GM19328 (cell line): Measurements from ENCODE around the gene VPS54.

ENCODE experiments used
- ATAC-seq: cut with Tn5 transposase; IDR thresholded peaks from one replicate; pipeline ENCODE4 v1.9.1; 2021; ENCODE audit warnings: mild to moderate bottlenecking, moderate library complexity; ENCODE audit not compliant: unreplicated experiment

VPS54 gene

DNA sequence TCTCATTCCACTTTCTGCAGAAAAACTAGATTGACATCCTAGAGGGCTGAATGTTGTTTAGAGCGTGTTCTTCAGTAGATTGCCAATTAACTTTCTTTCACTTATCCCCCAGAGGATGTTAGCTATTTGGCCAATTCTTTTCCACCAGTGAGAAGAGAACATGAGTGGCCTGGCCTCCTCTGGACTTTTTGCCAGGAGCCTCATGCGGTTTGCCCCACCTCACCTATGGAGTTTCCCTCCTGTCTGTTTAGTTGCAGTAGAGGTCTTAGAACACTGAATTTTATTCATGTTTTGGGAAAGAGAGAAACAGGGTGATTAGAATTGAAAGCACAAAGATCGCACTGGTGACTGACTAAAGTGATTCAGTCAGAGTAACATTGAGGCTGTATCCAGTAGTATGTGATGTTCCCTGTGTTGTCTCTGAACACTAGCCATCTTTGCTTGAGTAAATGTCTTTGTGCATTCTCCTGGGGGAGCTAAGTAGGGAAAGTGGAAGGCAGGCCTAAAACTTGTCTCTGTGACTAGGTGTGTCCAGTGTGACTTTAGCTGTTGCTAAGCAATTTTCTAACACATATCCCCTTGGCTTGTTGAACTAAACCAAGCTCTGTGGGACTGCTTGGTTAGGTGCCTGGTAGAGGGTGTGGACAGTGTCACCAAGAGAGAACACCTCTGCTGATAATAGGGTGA lies 143.5 kb downstream of the VPS54 start:
- no peak for ATAC-seq

DNA sequence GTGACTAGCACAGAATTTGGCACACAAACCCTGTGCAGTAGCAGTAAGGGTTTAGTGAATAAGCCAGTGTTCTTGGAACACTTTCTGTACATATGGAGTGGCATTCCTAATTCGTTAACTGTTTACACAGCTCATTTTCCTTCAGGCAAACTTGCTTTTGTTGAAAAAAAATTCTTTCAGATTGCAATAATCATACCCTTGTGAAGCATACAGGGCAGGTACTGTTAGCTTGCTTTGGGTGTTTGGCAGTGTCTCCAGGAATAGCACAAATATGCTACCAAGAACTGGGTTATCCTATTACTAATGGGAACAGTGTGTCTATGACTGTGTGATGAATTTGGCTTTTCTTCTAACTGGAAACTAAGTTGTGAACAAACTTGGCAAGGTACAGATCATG lies 144.1 kb downstream of the VPS54 start:
- ATAC-seq = no peak

DNA sequence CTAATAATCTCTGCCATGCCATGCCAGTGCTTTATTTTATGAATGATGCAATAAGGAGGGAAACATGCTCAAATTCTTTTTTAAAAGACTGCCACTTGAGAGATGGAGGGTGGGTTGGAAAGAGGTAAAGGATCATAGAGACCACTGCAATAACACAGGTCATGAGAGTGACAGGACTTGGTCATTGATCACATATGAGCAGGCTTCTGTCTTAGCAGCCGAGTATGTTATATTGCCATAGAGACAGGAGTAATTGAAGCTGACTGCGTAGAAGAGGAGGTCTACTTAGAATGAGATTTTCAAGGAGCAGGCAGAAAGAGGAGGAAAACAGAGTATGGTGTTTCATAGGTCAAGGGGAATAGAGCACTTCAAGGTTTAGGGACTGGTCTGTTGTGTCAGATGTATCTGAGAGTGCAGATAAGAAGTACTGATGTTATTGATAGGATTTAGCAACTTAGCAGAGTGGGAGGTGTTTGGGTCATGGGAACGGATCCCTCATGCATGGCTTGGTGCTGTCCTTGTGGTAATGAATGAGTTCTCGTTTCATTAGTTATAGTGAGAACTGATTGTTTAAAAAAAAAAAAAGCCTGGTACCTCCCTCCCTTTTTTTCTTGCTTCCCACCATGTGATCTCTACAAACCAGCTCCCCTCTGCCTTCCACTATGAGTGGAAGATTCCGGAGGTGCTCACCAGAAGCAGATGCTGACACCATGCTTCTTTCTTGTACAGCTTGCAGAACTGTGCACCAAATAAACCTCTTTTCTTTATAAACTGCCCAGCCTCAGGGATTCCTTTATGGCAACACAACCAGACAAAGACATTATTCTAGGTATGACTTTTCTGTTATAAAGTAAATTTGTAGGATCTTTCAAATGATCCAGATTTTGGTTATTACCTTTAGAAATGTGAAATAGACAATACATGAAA lies 144.8 kb downstream of the VPS54 start:
- no peak for ATAC-seq

DNA sequence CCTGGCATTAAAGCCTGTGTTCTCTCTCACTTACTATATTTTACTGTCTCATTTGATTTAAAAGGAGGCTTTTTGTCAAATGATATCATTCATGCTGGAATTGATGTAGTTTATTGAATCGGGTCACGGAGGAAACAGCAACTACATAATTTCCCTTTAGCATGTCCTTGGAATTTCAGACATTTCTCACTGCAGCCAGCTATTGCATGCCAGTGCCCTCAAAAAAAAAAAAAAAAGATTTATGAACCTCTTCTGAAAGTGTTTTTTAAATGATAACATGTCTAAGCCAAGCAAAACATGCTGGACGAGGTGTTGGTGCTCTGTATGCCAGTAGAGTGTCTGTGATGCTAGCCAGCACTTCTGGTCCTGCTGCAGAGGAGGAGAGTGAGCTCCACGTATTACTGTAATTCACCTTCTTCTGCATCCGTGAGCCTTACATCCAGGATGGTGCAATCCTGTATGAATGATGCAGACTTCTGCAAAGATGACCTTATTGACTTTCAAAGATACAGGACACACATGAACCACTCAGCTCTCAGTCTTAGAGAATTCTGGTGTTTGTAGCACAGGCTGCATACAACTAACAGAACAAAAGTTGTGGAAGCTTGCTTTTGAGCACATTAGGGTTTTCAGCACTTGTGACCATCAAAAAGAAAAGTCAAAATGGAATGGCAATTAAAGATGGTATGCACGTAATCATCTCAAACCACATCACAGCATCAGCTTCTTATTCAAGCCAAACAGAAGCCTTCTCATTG lies 146.5 kb downstream of the VPS54 start:
- no peak for ATAC-seq

DNA sequence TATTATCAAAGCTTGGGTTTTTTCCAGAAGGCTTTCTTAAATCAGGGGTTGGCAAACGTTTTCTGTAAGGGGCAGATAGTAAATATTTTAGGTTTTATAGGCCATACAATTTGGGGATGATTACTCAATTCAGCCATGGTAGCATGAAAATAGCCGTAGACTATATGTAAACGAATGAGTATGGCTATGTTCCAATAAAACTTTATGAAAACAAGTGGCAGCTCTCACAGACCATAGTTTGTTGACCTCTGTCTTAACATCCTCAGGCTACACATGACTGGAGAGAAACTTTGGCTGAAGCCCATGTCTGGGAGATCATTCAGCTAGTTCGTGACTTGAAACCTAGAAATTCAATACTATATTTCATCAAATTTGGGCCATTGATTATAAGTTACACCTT lies 147.4 kb downstream of the VPS54 start:
- ATAC-seq = no peak

DNA sequence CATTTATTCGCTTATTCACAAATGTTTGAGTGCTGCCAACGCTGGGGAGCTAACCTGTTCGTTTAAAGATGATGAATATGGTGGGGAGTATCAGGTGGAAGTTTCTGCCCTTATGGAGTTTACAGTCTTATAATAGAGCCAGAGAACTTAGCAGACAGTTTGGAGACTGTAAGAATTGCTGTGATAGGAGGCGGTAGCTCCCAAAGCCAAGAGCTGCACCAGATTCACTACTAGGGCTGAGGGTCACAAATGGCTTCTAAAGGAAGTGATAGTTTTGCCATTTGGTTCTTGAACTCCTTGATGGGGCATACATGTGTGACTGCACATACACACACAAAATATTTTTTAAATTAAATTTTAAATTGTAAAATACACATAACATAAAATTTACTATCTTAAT lies 148.5 kb downstream of the VPS54 start:
- no peak for ATAC-seq

DNA sequence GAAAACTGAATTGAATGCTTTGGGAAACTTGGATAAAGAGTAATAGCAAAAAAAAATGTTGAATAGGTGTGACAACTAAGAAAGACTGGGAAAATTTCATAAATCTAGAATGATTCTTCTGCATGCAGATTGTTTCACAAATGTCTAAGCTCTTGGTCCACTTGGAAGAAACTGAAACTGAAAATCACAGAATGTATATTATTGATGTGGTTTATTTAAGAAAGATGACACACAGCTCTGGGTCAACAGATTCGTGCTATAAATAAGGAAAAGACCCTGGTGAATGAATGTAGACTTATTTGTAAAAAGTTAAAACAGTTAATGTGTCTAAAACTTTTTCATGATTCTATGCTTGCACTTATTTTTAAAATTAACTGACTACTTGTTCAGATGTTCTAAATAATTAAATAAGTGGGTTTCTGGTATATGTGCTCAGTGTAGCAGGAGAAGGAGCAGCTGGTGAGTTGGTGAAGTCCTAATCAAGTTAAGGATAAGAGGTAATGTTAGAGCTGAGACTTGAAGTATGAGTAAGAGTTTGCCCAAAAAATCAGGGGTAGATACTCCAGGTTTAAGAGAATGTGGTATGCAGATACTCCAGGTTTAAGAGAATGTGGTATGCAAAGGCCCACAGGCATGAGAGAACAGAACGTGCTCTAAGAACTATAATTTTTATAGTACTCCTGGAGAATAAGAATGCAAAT lies 153.1 kb downstream of the VPS54 start:
- no peak for ATAC-seq

DNA sequence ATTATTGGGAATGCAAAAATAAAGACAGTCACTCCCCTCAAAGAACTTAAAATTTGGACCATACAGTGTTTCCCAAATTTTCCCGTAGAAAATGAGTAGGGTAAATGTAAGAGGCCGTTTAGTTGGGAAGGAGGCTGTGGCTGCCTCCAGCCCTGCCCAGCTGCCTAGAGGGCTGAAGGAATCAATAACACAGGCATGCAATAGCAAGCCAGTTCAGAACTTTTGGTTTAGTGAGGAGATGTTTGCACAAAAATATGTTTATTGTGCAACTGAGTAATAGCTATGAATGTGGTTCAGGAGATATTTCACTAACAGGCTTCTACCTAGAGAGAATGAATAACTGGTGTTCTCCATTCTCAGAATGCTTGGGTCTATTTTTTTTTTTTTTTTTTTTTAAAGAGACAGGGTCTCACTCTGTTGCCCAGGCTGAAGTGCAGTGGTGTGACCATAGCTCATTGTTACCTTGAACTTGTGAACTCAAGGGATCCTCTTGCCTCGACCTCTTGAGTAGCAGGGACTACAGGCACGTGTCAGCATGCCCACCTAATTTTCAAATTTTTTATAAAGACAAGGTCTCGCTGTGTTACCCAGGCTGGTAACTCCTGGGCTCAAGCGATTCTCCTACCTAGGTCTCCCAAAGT lies 153.9 kb downstream of the VPS54 start:
- ATAC-seq = no peak

DNA sequence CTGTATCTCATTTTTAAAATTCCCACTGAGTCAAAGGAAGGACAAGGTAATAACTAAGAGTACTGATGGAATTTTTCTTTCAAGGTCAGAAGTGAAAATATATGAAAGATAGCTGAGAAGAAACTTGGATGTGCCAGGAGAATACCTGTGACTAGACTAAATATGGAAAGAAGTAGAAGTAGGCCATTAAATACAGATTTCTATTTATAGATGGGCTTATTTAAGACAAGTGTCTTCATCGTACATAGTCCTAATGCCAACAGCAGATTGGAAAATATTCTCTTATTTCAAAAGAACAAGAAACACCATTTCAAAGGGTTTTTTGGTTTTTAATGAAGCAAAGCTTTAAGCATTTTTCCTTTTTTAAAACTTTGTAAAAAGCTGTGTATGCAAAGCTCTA lies 155.5 kb downstream of the VPS54 start:
- ATAC-seq = no peak

DNA sequence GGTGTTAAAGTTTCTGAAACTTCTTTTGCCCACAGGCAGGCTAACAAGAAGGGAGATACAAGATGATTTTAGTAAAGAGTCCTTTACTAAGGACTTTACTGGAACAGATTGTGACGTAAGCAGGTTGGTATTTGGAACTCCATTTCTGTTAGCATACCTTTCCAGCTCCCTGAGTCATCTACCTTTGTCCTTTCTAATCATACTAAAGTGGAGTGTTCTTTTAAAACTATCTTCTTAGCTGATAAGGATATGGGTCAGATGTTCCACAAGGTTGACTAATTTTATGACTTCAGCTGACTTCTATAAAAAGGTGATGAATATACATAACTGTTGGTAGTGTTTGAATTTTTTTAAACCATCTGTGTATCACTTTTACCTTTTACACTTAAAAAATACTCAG lies 156.4 kb downstream of the VPS54 start:
- no peak for ATAC-seq

DNA sequence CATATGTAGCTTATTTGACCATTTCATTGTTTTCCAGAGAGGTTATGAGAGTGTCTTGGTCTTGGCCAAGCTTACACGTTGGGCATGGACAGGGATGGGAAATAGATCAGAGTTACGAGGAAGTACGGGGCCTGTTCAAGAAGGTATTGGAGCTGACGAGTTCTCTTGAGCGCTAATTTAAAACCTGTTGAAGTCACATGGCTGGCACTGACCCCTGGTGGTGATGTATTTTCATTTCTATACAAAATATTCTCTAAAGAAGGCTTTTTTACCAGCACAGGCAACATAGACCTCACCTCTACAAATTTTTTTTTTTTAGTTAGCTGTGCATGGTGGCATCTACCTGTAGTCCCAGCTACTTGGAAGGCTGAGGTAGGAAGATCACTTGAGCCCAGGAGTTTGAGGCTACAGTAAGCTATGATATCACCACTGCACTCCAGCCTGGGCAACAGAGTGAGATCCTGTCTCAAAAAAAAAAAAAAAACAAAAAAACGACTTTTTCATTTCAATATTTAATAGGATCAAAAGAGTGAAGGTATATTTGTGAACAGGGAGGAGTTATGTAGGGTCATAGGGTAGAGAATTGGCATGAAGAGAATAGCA lies 157.9 kb downstream of the VPS54 start:
- ATAC-seq = no peak

DNA sequence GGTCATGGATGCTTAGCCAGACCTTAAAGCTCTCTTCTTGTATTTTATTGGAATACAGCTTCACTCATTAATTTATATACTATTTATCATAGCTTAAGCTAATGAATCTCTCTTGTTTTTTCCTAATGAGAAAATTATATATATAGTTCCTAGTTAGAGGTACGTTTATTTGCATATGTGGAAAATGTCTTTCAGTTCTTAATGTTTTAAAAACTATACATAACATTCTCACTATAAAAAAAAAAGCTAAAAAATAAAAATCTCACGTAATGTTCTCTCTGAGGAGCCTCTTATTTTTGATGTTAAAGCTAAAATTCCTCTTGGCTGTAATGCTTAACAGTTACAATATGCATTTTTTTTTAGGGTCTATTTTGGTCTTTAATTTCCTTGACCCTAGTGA lies 160.9 kb downstream of the VPS54 start:
- no peak for ATAC-seq

DNA sequence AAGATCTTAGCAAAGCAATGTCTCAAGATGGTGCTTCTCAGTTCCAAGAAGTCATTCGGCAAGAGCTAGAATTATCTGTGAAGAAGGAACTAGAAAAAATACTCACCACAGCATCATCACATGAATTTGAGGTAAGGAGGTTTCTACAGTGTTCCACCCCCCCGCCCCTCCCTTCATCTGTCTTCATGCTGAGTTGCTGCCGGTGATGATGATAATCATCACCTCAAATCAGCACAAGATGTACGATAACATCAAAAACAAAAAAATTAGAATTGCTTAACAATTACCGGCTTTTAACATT lies 163.0 kb downstream of the VPS54 start:
- no peak for ATAC-seq

DNA sequence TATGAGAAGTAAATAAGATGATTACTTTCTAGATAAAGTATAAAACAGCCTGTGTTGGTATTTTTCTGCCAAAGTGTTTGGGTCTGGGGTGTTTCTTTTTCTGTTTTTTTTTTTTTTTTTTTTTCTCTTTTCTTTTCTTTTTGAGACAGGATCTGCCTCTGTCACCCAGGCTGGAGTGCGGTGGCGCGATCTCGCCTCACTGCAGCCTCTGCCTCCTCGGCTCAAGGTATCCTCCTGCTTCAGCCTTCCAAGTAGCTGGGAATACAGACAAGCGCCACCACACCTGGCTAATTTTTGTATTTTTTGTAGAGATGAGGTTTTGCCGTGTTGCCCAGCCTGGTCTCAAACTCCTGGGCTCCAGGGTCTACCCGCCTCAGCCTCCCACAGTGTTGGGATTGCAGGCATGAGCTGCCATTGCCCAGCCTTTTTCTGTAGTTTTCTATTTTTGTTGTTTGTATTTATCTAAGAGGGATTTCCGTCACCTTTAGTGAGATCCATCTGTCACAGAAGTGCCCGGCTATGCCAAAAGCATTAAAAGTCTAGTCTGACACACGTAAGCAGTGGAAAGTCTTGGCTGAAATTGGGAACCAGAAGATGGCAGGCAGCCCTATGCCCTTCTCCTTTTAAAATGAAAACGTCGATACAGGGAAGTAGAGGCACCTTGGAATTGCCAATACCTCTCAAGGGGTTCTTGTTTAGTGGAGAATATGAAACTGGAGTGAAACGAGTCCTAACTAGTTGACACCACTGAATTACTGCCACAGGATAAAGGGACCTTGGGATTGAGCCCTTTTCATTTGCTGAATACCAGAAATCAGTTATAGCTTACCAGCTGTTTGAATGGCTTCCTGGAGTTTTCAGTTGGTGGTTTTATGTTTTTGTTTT lies 163.6 kb downstream of the VPS54 start:
- no peak for ATAC-seq

DNA sequence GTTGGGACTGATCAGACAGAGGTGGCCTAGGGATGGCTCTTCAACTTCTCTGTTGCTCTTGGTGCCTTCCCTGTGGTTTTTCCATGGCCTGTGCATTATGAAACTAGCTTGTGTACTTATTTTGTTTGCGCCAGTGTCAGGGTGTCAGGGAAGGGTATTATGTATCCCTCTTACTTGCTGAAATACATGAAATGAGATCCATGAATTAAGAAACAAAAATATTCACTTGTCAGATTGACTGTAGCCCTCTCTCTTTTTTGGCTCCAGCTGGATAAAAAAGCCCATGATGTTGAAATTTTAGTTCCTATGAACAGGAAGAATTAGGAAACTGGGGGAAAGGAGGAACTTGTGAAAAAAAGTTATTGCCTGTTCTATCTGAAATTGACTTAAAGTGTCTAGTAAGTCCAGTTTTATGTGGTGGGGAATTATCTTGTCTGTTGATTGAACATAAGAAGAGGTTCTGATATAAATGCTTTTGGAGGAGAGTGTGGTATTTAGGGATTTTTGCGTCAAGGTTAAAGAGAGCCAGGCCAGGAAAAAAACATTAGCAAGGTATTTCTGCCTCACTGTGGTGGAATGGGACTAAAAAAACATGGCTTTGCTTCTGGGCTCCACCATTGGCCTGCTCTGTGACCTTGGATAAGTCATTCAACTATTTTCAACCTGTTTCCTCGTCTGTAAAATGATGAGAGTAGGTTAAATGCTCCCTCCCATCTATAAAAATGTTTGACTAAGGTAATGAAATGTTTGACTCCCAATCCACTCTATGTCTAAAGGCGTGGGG lies 165.5 kb downstream of the VPS54 start:
- ATAC-seq = no peak

DNA sequence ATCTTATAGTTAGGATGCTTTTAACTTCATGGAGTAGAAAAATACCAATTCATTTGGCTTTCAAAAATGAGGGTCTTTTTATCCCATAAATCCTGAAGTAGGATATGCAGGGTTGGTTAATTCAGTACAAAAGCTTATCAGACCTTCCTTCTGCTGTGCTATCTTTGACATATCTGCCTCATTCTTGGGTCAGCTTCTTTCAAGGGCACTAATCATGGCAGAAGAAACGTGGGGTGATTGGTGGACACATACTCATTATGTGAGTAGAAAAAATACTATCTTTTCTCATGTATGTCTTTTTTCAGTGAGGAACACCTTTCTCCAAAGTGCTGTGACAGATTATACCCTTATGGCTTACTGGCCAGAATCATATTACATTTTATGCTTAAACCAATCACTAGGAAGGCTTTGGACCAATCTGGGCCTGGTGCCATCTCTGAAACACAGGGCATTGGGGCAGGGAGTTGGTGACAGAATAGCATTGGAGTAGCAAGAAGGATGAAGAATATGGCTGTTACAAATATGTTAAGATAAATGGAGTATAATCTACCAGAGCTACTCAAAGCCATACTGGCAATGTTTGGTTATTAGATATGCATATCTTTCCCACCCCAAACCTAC lies 167.4 kb downstream of the VPS54 start:
- no peak for ATAC-seq

DNA sequence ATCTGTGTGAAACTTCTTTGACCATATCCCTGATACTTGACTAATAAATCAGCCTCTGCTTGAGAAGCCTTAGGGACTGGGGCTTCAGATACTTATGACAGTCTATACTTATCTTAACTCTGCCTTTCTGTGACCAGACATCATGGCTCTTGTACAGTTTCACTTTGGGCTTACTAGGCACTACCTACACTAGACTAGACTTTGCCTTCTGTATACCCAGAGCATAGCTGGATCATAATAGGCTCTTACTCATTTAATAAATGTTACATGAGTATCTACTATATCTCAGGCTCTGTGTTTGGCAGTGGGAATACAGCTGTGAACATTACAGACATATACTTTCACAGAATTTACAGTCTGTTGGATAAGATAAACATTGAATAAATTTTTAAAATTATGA lies 168.6 kb downstream of the VPS54 start:
- no peak for ATAC-seq

DNA sequence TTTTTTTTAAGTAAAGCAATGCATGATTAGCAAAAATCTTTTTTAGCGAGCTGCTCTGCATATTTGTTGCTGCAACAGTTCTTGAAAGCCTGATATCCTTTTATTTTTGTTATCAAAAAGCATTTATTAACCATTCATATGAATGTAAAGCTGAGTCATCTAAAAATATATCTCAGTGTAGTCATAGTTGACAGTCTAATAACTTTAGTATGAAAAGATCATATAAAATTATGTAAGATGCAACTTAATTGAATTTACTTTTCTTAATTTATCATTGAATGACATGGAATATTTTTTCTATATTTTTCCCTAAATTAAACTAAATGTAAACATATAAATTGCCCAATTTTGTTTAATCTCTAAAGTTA lies 169.0 kb downstream of the VPS54 start:
- no peak for ATAC-seq
